ENCODE data around the gene QRICH1. TPM values are rescaled to one million over a fixed set of nuclear protein-coding genes. Genes with fewer than 3 reads are reported as not detected.
A peak's percentile ranks its signal among the peaks of the same experiment; 100 is the strongest.

QRICH1 gene
- total RNA-seq, 1 experiment from 2014 or later: 57.3 TPM

DNA sequence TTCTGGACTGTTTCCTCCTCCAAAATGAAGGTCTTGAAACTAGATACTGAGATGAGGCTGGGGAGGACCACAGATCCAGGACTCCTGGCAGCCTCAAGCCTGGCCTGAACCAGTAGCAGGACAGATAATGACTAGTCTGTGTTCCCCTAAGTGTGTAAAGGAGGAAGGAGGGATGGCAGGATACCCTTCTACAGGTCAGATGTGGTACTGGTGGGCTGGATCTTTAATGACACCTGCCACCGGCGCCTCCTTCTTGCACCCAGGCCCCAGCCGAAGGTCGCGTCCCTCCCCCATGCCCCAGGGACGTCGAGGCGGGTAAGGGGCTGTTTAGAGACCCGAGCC, 26.2 kb upstream of the QRICH1 start:
- H3K27me3 ChIP-seq (replicated peaks; ENCODE audit: insufficient read depth, low read depth, low read length, poor library complexity): no peaks in the 10 kb centered on the region
- POLR2A ChIA-PET (ENCODE audit: low non-redundant PET): interaction anchor here (0.6 kb wide), 1 partner anchor 204 kb away, joined by 3 read pairs; no protein-coding TSS in a partner anchor
- peaks cover 24% of the 10 kb centered on the region for H3K36me3 ChIP-seq (ENCODE audit: insufficient read depth, low read length, poor library complexity, severe bottlenecking)
- intact Hi-C loops (cut with micrococcal nuclease; ENCODE audit: unreplicated experiment): no loop called here
- H3K4me3 ChIP-seq (ENCODE audit: low read depth, low read length, poor library complexity, severe bottlenecking): peak overlapping the region; percentile 84
- no TSS peak for BruUV-seq (replicated peaks)
- CTCF ChIA-PET: no interaction called here
- TF ChIP-seq, protein P1, sequence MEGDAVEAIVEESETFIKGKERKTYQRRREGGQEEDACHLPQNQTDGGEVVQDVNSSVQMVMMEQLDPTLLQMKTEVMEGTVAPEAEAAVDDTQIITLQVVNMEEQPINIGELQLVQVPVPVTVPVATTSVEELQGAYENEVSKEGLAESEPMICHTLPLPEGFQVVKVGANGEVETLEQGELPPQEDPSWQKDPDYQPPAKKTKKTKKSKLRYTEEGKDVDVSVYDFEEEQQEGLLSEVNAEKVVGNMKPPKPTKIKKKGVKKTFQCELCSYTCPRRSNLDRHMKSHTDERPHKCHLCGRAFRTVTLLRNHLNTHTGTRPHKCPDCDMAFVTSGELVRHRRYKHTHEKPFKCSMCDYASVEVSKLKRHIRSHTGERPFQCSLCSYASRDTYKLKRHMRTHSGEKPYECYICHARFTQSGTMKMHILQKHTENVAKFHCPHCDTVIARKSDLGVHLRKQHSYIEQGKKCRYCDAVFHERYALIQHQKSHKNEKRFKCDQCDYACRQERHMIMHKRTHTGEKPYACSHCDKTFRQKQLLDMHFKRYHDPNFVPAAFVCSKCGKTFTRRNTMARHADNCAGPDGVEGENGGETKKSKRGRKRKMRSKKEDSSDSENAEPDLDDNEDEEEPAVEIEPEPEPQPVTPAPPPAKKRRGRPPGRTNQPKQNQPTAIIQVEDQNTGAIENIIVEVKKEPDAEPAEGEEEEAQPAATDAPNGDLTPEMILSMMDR (conservative IDR thresholded peaks at IDR 0.05; ENCODE audit: low read depth, low read length): no peak
- no peak for TF ChIP-seq EZH2 (IDR thresholded peaks at IDR 0.05; ENCODE audit: borderline replicate concordance, low read depth, low read length, poor library complexity, severe bottlenecking)
- H3K9me3 ChIP-seq (ENCODE audit: low read depth, low read length, poor library complexity, severe bottlenecking): no peaks in the 10 kb centered on the region
- peak overlapping the region; percentile 87 for H3K27ac ChIP-seq (ENCODE audit: low read depth, low read length, poor library complexity, severe bottlenecking)
- DNase-seq (ENCODE audit: low spot score): no peak
- no peaks in the 10 kb centered on the region for H3K4me1 ChIP-seq (ENCODE audit: insufficient read depth, low read length, poor library complexity, severe bottlenecking)

DNA sequence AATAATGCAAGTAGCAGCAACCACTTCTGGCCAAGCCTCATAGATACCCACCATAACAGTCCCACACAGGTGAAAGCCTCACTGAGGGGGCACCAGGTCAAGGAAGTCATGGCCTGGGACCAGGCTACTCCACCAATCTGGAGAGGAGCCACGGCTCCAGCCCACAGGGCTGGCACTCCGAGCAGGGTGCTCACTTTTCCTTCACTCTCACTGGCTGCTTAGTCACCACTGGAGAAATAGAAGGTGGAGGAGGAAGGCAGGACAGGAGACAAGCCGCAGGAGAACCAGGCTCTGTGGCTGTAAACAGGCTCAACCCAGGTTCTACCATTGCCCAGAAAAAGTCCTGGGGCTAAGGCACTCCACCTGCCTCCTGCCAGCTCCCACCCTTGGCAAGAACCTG, 25.6 kb upstream of the QRICH1 start:
- no TSS peak for BruUV-seq (replicated peaks)
- H3K4me1 ChIP-seq (ENCODE audit: insufficient read depth, low read length, poor library complexity, severe bottlenecking): no peaks in the 10 kb centered on the region
- peaks cover 30% of the 10 kb centered on the region for H3K36me3 ChIP-seq (ENCODE audit: insufficient read depth, low read length, poor library complexity, severe bottlenecking)
- CTCF ChIA-PET: no interaction called here
- peak overlapping the region; percentile 84 for H3K4me3 ChIP-seq (ENCODE audit: low read depth, low read length, poor library complexity, severe bottlenecking)
- no peak for DNase-seq (ENCODE audit: low spot score)
- H3K27ac ChIP-seq (ENCODE audit: low read depth, low read length, poor library complexity, severe bottlenecking): peak overlapping the region; percentile 87
- H3K27me3 ChIP-seq (replicated peaks; ENCODE audit: insufficient read depth, low read depth, low read length, poor library complexity): no peaks in the 10 kb centered on the region
- intact Hi-C loops (cut with micrococcal nuclease; ENCODE audit: unreplicated experiment): no loop called here
- no peak for TF ChIP-seq EZH2 (IDR thresholded peaks at IDR 0.05; ENCODE audit: borderline replicate concordance, low read depth, low read length, poor library complexity, severe bottlenecking)
- TF ChIP-seq, protein P1 (conservative IDR thresholded peaks at IDR 0.05; ENCODE audit: low read depth, low read length): no peak
- POLR2A ChIA-PET (ENCODE audit: low non-redundant PET): interaction anchor here (0.6 kb wide), 1 partner anchor 204 kb away, joined by 3 read pairs; no protein-coding TSS in a partner anchor
- H3K9me3 ChIP-seq (ENCODE audit: low read depth, low read length, poor library complexity, severe bottlenecking): no peaks in the 10 kb centered on the region

DNA sequence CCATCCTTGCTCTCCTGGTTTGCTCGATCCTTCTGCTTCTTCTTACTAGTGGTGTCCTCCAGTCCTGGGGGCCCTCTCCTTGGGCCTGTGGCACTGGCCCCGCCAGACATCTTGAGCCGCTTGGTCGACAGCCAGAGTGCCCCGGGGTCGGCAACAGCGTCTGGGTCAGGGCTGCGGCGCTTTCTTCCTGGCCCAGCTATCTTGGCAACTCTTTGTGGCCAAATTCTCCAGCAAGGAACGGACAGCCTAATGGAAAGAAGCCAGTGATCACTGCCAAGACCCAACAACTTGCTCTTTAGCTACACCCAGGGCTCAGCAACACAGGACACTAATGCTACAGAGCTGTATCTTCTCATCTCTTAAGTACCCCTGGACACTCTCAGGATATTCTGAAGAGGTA, 25.2 kb upstream of the QRICH1 start:
- TF ChIP-seq, protein P1 (conservative IDR thresholded peaks at IDR 0.05; ENCODE audit: low read depth, low read length): no peak
- no peak for TF ChIP-seq EZH2 (IDR thresholded peaks at IDR 0.05; ENCODE audit: borderline replicate concordance, low read depth, low read length, poor library complexity, severe bottlenecking)
- POLR2A ChIA-PET (ENCODE audit: low non-redundant PET): no interaction called here
- intact Hi-C loops (cut with micrococcal nuclease; ENCODE audit: unreplicated experiment): no loop called here
- no TSS peak for BruUV-seq (replicated peaks)
- CTCF ChIA-PET: no interaction called here
- Histone ChIP-seq H3K4me3 (ENCODE audit: low read depth, low read length, poor library complexity, severe bottlenecking) (no peak overlapping the region), H3K4me1 (ENCODE audit: insufficient read depth, low read length, poor library complexity, severe bottlenecking) (no peaks in the 10 kb centered on the region), H3K27ac (ENCODE audit: low read depth, low read length, poor library complexity, severe bottlenecking) (no peak overlapping the region), H3K36me3 (ENCODE audit: insufficient read depth, low read length, poor library complexity, severe bottlenecking) (peaks cover 32% of the 10 kb centered on the region), H3K27me3 (replicated peaks; ENCODE audit: insufficient read depth, low read depth, low read length, poor library complexity) (no peaks in the 10 kb centered on the region), H3K9me3 (ENCODE audit: low read depth, low read length, poor library complexity, severe bottlenecking) (no peaks in the 10 kb centered on the region)
- DNase-seq (ENCODE audit: low spot score): no peak
